HG02970 (cell line): ENCODE results near the gene LYRM1.
"Not testable (repeated sequence)": the region's sequence is repeated elsewhere in the genome, so short reads cannot be mapped to it uniquely, and the experiment has no call there.

Experiments used
- ATAC-seq: cut with Tn5 transposase; IDR thresholded peaks from one replicate; pipeline ENCODE4 v1.9.1; 2021; ENCODE audit warnings: mild to moderate bottlenecking, moderate library complexity, moderate number of reproducible peaks; ENCODE audit not compliant: unreplicated experiment, low FRiP score

Gene LYRM1

DNA sequence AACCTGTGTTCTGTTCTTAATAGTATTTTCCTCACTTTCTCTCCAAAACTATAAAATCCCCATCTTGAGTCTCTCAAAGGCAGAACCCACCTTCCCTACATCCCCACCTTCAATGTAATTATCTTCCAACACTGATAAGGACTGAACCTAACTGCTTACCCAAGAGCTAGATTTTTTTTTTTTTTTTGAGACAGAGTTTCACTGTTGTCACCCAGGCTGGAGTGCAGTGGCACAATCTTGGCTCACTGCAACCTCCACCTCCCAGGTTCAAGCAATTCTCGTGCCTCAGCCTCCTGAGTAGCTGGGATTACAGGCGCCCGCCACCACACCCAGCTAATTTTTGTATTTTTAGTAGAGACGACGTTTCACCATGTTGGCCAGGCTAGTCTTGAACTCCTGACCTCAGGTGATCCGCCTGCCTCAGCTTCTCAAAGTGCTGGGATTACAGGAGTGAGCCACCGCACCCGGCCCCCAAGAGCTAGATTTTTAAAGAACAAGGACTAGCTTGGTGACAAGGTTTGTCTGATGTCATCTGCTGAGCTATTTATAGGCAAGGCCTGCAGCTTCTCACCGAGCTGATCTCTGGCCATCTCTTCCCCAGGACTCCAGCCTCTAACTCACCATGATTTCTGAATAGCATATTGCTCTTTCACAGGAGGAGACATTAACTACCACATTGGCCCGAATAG lies 29.2 kb downstream of the LYRM1 start:
- not testable (repeated sequence) for ATAC-seq

GRCh38 chr16:20930365-20930690 lies 29.8 kb downstream of the LYRM1 start:
- ATAC-seq, result no peak

DNA sequence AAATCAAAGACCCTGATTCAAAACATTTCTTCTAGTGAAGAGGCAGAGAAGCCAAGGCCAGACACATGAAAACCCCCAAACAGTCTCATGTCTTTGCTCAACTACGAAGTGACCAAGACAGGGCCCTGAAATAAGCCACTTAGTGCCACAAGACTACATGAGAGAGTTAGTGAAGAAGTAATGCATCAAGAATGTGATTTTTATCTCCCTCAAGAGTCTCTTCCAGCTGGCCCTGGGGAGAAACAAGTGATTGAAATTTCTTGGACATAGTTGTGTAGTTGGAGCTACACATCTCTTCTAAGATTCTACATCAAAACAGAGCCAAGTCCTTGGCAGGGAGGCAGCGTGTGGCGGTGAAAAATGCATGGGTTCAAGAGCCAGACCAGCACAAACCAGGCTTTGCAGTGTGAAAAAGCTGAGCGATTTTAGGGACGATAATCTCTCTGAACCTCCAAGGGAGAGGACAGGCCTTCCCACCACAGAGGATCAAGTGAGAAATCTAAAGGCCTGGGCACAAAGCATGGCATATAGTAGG lies 30.6 kb downstream of the LYRM1 start:
- ATAC-seq, result no peak

DNA sequence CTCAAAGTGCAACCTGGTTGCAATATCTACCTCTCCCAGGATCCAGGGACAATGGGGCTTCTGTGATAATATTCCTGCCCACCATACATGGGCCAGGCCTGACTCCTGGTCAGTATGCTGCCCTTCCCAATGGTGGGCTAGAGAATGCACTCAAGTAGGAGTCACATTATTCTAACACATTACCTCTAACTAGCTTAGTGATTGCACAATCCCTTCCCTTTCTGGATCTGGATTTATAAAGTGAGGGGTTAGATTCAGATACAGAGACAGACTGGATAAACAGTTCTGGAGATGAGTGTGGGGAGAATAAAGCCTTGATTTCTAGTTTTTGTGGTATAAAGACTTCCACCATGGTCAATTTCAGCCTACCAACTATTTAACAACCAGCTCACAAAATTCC lies 33.0 kb downstream of the LYRM1 start:
- no peak for ATAC-seq

DNA sequence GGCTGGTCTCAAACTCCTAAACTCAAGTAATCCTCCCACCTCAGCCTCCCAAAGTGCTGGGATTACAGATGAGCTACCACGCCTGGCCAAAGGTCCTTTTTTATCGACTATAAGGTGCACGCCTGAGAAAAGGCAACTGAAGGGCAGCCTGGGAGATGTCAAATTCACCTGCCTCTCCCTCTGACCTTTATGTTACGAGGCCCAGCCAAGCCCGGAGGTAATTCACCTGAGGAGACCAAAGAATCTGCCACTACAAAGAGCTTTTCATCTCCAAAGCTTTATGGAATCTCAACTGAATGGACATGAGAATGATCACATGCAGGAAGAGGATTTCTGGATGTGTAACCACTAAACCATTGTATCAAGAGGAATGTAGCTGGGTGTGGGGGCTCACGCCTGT lies 37.2 kb downstream of the LYRM1 start:
- ATAC-seq, result no peak

DNA sequence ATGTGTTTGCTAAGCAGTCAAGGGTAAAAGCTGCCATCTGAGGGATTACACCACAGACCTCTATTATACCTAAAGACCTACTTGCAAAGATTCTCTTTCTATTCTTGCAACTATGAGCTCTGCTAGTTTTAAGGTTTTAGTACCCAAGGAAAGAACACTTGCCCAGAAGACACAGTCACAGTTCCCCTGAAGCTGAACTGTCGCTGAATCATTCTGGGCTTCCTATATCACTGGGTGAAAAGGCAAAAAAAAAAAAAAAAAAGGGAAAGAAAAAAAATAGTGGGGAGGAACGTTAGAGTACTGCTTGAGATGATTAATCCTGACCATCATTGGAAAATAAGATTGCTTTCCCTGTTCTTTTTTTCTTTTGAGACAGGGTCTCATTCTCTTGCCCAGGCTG lies 37.9 kb downstream of the LYRM1 start:
- ATAC-seq, result no peak

- no peak for ATAC-seq
Measured at GRCh38 chr16:20939611-20940010, 39.0 kb downstream of the LYRM1 start.

- no peak for ATAC-seq
Measured at GRCh38 chr16:20940871-20941635, 40.5 kb downstream of the LYRM1 start.

- no peak for ATAC-seq
Measured at GRCh38 chr16:20941636-20941926, 41.0 kb downstream of the LYRM1 start.

- ATAC-seq, result no peak
Measured at GRCh38 chr16:20942256-20942655, 41.7 kb downstream of the LYRM1 start.

GRCh38 chr16:20944861-20945574 lies 44.4 kb downstream of the LYRM1 start:
- ATAC-seq, result no peak

DNA sequence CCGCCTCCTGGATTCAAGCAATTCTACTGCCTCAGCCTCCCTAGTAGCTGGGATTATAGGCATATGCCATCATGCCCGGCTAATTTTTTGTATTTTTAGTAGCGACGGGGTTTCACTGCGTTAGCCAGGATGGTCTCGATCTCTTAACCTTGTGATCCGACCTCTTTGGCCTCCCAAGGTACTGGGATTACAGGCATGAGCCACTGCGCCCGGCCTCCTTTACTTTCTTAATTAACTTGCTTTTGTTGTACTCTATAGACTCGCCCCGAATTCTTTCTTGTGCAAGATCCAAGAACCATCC lies 45.0 kb downstream of the LYRM1 start:
- not testable (repeated sequence) for ATAC-seq

DNA sequence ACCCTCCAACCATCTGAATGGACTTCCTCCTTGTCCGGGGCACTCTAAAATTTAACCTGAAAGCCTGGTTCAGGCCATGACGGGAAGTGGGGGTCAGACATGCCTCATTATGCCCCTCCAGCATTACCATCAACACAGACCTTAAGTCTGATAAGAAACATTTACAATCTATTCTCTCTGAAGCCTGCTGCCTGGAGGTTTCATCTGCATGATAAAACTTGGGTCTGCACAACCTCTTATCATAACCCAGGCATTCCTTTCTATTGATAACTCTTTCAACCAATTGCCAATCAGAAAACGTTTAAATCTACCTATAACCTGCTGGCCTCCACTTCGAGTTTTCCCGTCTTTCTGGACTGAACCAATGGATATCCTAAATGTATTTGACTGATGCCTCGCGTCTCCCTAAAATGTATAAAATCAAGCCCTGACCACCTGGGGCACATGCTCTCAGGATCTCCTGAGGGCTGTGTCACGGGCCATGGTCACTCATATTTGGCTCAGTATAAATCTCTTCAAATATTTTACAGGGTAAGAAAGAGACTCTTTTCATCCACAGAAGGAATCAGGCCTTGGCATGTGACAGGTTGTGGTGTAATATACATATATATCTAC lies 45.6 kb downstream of the LYRM1 start:
- no peak for ATAC-seq

DNA sequence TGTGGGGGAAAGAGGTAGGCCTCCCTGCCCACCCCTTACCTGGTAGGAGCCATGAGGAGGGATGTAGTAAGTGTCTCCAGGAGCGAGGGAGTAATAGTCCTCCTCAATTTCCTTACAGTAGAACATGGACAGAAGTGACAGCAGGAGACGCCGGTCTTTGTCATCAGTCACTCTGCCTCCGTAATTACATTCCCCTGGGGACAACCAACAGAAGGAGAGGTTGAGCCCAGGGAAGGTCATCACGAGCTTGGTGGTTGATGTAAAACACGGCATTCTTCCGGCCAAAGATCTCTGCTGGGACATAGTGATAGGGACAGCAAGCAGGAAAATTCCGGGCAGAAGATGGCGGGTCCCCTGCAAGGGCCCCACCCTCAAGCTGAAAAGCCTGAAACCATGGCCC lies 47.9 kb downstream of the LYRM1 start:
- no peak for ATAC-seq

DNA sequence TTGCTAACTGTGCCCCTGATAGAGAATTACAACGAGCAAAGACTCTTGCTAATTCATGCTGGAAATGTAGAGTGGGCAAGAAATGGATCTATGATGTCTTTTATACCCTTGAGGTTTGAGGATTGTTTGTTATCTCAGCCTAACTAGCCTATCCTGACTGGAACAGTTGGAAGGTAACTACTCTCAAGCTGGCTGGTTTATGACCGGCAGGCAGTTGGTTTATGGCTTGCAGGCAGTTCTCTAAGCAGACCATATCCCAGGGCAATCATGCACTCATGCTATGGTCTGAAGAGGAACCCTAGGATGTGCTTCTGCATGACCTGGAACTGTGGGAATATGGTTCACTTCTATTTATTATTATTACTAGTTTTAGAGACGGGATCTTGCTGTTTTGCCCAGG lies 49.1 kb downstream of the LYRM1 start:
- ATAC-seq, result no peak

GRCh38 chr16:20950294-20950693 lies 49.7 kb downstream of the LYRM1 start:
- no peak for ATAC-seq

DNA sequence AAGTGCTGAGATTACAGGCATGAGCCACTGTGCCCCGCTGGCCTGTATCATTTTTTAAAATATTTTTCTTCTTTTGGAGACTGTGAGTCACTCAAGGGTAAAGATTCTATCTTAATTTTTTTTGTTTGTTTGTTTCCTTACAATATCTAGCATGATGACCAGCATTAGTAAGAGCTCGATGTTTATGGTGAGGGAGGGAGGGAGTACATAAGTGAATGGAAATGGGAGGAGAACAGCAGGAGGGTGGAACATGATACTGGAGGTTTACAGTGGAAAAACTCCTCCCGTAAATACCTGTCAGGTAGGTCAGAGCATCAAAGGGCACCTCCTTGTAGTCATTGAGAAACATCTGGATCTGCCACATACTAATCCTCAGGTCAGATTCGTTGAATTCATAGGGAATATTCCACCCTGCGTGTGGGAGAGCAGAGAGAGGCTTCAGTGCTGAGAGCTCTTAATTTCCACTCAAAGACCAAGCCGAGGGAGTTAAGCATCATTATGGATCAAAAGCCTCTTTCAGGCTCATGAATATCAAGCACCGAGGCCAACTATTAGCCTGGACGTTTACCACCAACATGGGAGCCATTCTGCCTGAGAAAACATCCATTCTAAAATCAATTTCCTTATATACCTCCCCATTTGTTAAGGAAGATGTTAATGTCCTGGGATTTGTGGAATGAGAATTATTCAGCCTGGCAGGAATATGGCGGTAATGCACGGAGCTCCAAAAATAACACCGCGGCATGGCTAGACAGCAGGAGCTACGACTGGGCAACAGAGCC lies 51.8 kb downstream of the LYRM1 start:
- no peak for ATAC-seq

DNA sequence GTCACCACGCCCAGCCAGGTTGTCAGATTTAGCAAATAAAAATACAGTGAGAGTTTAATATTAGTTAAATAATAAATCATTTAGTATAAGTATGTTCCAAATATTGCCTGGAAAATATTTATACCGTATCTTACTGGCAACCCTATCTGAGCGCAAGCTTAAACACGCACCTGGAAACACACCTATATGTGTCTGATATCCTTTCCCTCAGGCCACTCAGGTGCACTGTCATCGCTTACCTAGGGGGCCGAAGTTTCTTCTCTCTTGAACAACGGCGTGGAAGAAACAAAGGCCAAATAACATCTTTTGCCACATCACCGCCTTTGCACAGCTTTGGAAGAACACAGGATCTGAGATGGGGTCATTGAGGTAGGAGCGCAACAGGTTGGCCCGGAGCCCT lies 54.0 kb downstream of the LYRM1 start:
- ATAC-seq, result no peak

DNA sequence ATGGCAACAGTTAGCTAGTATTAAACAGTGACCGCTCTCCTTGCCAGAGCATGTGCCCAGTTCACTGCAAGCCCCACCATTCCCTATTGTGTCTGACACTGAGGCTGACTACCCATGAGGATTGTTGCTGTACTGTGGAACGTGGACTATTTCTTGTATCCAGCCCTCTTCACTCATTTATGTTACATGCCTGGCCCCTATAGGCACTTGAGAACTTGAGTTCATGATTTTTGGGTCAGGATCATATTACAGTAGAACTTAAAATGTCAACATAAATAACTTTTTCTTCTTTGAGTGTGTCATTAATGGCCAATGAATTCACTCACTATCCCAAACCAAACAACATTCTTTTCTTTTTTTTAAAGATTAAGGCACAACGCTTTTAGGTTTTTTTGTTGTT lies 55.7 kb downstream of the LYRM1 start:
- no peak for ATAC-seq

DNA sequence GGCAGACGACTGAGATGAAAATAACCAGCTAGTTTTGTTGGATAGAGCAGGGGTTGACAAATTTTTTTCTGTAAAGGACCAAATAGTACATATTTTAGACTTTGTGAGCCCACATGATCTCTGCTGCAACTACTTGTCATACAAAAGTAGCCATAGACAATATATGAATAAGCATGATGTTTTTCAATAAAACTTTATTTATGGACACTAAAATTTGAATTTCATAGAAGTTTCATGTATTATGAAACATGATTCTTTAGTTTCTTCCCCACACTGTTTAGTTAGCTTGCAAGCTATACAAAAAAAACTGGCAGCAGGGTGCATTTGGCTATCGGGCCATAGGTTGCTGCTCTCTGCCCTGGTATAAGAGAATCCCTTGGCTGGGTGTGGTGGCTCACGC lies 56.6 kb downstream of the LYRM1 start:
- ATAC-seq, result no peak

- ATAC-seq, result no peak
Measured at GRCh38 chr16:20960899-20961298, 60.3 kb downstream of the LYRM1 start.
